Activated T-helper 1 cell treated with anti-CD3 and anti-CD28 coated beads, Interleukin-12 subunit alpha, Interleukin-12 subunit beta, Interleukin-2, Interleukin-4 antibody, amounts not matched to agents 30 ng/mL and 10 ng/mL and 1 ng/mL, durations not matched to agents 14 hours and 24 hours and 36 hours (primary cell): ENCODE results near the gene TMEM72. TPM values are rescaled to one million over a fixed set of nuclear protein-coding genes. Genes with fewer than 3 reads are reported as not detected.

Experiments
- DNase-seq: peaks from one replicate; pipeline ENCODE4 v3.0.0; 2021; ENCODE audit warnings: low spot score
- H3K27ac Mint-ChIP-seq: one replicate; pipeline ENCODE4 v1.8.0; 2021; ENCODE audit warnings: mild to moderate bottlenecking, mixed read lengths
- H3K27me3 Mint-ChIP-seq: one replicate; pipeline ENCODE4 v1.8.0; 2022; ENCODE audit warnings: mild to moderate bottlenecking, moderate library complexity, mixed read lengths; ENCODE audit not compliant: insufficient read depth
- H3K36me3 Mint-ChIP-seq: one replicate; pipeline ENCODE4 v1.8.0; 2021; ENCODE audit warnings: low read depth, mixed read lengths
- H3K4me1 Mint-ChIP-seq: one replicate; pipeline ENCODE4 v1.8.0; 2021; ENCODE audit warnings: low read depth, mixed read lengths
- H3K4me3 Mint-ChIP-seq: one replicate; pipeline ENCODE4 v1.8.0; 2021; ENCODE audit warnings: mild to moderate bottlenecking, moderate library complexity, mixed read lengths
- H3K9me3 Mint-ChIP-seq: one replicate; pipeline ENCODE4 v1.8.0; 2021; ENCODE audit warnings: mixed read lengths
- intact Hi-C: fragments of 100-400 bp; cut with micrococcal nuclease; formaldehyde crosslinking; loops from one replicate; pipeline ENCODE4 v1.15.1; 2024
- total RNA-seq: library from RNA; stranded (reverse); gene quantifications from 2 replicates; pipeline ENCODE4 v1.2.3, GENCODE V29; 2022

The TMEM72 gene
- total RNA-seq, 1 donor from 2014 or later, result not detected

GRCh38 chr10:44966816-44967509, 55.8 kb downstream of the TMEM72 start:
- intact Hi-C loops, result loop anchor here (1.0 to 5.0 kb wide), 3 partner anchors 8 to 90 kb away; partner anchors contain the start of gene RASSF4
- no peaks in the 10 kb centered on the region for H3K36me3 Mint-ChIP-seq
- H3K9me3 Mint-ChIP-seq, result no peaks in the 10 kb centered on the region
- no peak overlapping the region for H3K27ac Mint-ChIP-seq
- no peaks in the 10 kb centered on the region for H3K27me3 Mint-ChIP-seq
- no peak for DNase-seq
- H3K4me1 Mint-ChIP-seq, result peaks cover 45% of the 10 kb centered on the region
- no peak overlapping the region for H3K4me3 Mint-ChIP-seq

GRCh38 chr10:44967616-44968015, 56.5 kb downstream of the TMEM72 start:
- H3K4me3 Mint-ChIP-seq, result no peak overlapping the region
- H3K27ac Mint-ChIP-seq, result peak overlapping the region; percentile 54
- intact Hi-C loops, result loop anchor here (1.0 to 5.0 kb wide), 2 partner anchors 8 to 90 kb away; partner anchors contain the start of gene RASSF4
- no peaks in the 10 kb centered on the region for H3K27me3 Mint-ChIP-seq
- H3K36me3 Mint-ChIP-seq, result no peaks in the 10 kb centered on the region
- peaks cover 45% of the 10 kb centered on the region for H3K4me1 Mint-ChIP-seq
- no peak for DNase-seq
- H3K9me3 Mint-ChIP-seq, result no peaks in the 10 kb centered on the region

GRCh38 chr10:44968091-44968490, 57.0 kb downstream of the TMEM72 start:
- Mint-ChIP-seq H3K36me3 (no peaks in the 10 kb centered on the region), H3K4me3 (peak overlapping the region; percentile 2), H3K27me3 (no peaks in the 10 kb centered on the region), H3K27ac (peak overlapping the region; percentile 54), H3K4me1 (peaks cover 46% of the 10 kb centered on the region), H3K9me3 (no peaks in the 10 kb centered on the region)
- no peak for DNase-seq
- intact Hi-C loops, result loop anchor here (5.0 kb wide), 1 partner anchor 91 kb away; no protein-coding TSS in a partner anchor

- Mint-ChIP-seq H3K4me3 (peak overlapping the region; percentile 2), H3K27me3 (no peaks in the 10 kb centered on the region), H3K9me3 (no peaks in the 10 kb centered on the region), H3K4me1 (peaks cover 52% of the 10 kb centered on the region), H3K36me3 (no peaks in the 10 kb centered on the region), H3K27ac (peak overlapping the region; percentile 54)
- no peak for DNase-seq
- intact Hi-C loops, result loop anchor here (5.0 kb wide), 1 partner anchor 91 kb away; no protein-coding TSS in a partner anchor
Measured at GRCh38 chr10:44968500-44969400, 57.6 kb downstream of the TMEM72 start.

- no peaks in the 10 kb centered on the region for H3K27me3 Mint-ChIP-seq
- intact Hi-C loops, result loop anchor here (5.0 to 10.0 kb wide), 2 partner anchors 93 to 1055 kb away; no protein-coding TSS in a partner anchor
- DNase-seq, result no peak
- H3K4me3 Mint-ChIP-seq, result no peak overlapping the region
- H3K36me3 Mint-ChIP-seq, result no peaks in the 10 kb centered on the region
- H3K9me3 Mint-ChIP-seq, result no peaks in the 10 kb centered on the region
- H3K4me1 Mint-ChIP-seq, result peaks cover 49% of the 10 kb centered on the region
- no peak overlapping the region for H3K27ac Mint-ChIP-seq
Measured at GRCh38 chr10:44969854-44970253, 58.7 kb downstream of the TMEM72 start.

GRCh38 chr10:44970812-44971395, 59.8 kb downstream of the TMEM72 start:
- Mint-ChIP-seq H3K9me3 (no peaks in the 10 kb centered on the region), H3K36me3 (no peaks in the 10 kb centered on the region), H3K4me1 (peaks cover 41% of the 10 kb centered on the region), H3K4me3 (no peak overlapping the region), H3K27ac (no peak overlapping the region), H3K27me3 (no peaks in the 10 kb centered on the region)
- DNase-seq, result no peak
- intact Hi-C loops, result loop anchor here (10.0 kb wide), 1 partner anchor 1054 kb away; no protein-coding TSS in a partner anchor

- Mint-ChIP-seq H3K27ac (no peak overlapping the region), H3K36me3 (no peaks in the 10 kb centered on the region), H3K4me1 (peaks cover 40% of the 10 kb centered on the region), H3K27me3 (no peaks in the 10 kb centered on the region), H3K4me3 (no peak overlapping the region), H3K9me3 (no peaks in the 10 kb centered on the region)
- intact Hi-C loops, result loop anchor here (10.0 kb wide), 1 partner anchor 1053 kb away; no protein-coding TSS in a partner anchor
- DNase-seq, result no peak
Measured at GRCh38 chr10:44971434-44971833, 60.3 kb downstream of the TMEM72 start.

- H3K27ac Mint-ChIP-seq, result no peak overlapping the region
- DNase-seq, result no peak
- H3K27me3 Mint-ChIP-seq, result no peaks in the 10 kb centered on the region
- H3K9me3 Mint-ChIP-seq, result no peaks in the 10 kb centered on the region
- no peaks in the 10 kb centered on the region for H3K36me3 Mint-ChIP-seq
- no peak overlapping the region for H3K4me3 Mint-ChIP-seq
- H3K4me1 Mint-ChIP-seq, result peaks cover 45% of the 10 kb centered on the region
- intact Hi-C loops, result loop anchor here (10.0 kb wide), 1 partner anchor 1053 kb away; no protein-coding TSS in a partner anchor
Measured at GRCh38 chr10:44971935-44972757, 61.0 kb downstream of the TMEM72 start.

- intact Hi-C loops, result loop anchor here (10.0 kb wide), 1 partner anchor 1052 kb away; no protein-coding TSS in a partner anchor
Measured at GRCh38 chr10:44972874-44973306, 61.8 kb downstream of the TMEM72 start.

GRCh38 chr10:44973323-44974081, 62.4 kb downstream of the TMEM72 start:
- DNase-seq, result no peak
- Mint-ChIP-seq H3K27me3 (no peaks in the 10 kb centered on the region), H3K9me3 (no peaks in the 10 kb centered on the region), H3K4me1 (peaks cover 40% of the 10 kb centered on the region), H3K36me3 (no peaks in the 10 kb centered on the region), H3K27ac (peak overlapping the region; percentile 53), H3K4me3 (peak overlapping the region; percentile 35)
- intact Hi-C loops, result loop anchor here (10.0 kb wide), 1 partner anchor 1051 kb away; no protein-coding TSS in a partner anchor

More at GRCh38 chr10:44972874-44973306, 61.8 kb downstream of the TMEM72 start:
- Mint-ChIP-seq H3K36me3 (no peaks in the 10 kb centered on the region), H3K27ac (no peak overlapping the region), H3K27me3 (no peaks in the 10 kb centered on the region), H3K9me3 (no peaks in the 10 kb centered on the region), H3K4me3 (no peak overlapping the region), H3K4me1 (peaks cover 40% of the 10 kb centered on the region)
- no peak for DNase-seq

GRCh38 chr10:44974082-44974627, 63.0 kb downstream of the TMEM72 start:
- no peaks in the 10 kb centered on the region for H3K36me3 Mint-ChIP-seq
- H3K27ac Mint-ChIP-seq, result no peak overlapping the region
- DNase-seq, result no peak
- peak overlapping the region; percentile 75 for H3K4me3 Mint-ChIP-seq
- no peaks in the 10 kb centered on the region for H3K9me3 Mint-ChIP-seq
- H3K4me1 Mint-ChIP-seq, result peaks cover 40% of the 10 kb centered on the region
- no peaks in the 10 kb centered on the region for H3K27me3 Mint-ChIP-seq
- intact Hi-C loops, result loop anchor here (10.0 kb wide), 1 partner anchor 1051 kb away; no protein-coding TSS in a partner anchor
